Suppressor macrophage treated with lipopolysaccharide for 4 hours (primary cell): Measurements from ENCODE around the gene GDNF.
"Not testable (repeated sequence)": the region's sequence is repeated elsewhere in the genome, so short reads cannot be mapped to it uniquely, and the experiment has no call there.

Experiments used
- DNase-seq: peaks from one replicate; pipeline ENCODE4 v3.0.0-alpha.2; 2020

Gene GDNF

DNA sequence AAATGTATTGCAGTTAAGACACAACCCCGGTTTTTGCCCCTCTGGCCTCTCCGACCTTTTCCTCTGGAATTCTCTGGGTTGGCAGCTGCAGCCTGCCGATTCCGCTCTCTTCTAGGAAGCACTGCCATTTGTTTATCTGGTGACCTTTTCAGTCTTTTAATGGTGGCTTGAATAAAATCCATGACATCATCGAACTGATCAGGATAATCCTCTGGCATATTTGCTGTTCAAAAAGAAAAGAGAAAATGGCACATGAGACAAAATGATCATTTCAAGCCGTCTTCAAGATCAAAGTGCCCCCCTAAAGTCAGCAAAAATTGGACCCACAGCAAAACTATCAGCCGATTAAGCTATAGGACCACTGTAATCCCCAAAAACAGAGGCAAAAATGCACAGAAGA lies 23.9 kb downstream of the GDNF start:
- DNase-seq, result no peak

- DNase-seq, result no peak
Observed at GRCh38 chr5:37814699-37815098, 25.1 kb downstream of the GDNF start.

DNA sequence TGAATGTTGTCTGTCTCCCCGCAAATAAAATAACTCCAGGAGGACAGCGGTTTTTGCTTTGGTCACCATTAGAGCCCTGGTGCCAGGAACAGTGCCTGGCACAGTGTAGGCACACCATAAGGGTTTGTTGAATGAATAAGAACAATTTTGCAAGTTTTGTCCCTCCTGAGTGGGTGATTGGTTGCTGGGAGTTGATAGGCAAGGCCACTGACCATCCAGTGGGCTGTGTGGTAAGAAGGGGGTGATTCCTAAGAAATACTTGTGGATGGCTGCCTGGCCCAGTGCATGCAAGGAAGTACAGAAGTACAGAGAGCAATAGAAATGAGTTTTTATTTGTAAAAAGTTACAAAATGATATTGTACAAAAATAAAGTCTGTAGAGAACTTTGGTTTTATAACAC lies 27.5 kb downstream of the GDNF start:
- no peak for DNase-seq

DNA sequence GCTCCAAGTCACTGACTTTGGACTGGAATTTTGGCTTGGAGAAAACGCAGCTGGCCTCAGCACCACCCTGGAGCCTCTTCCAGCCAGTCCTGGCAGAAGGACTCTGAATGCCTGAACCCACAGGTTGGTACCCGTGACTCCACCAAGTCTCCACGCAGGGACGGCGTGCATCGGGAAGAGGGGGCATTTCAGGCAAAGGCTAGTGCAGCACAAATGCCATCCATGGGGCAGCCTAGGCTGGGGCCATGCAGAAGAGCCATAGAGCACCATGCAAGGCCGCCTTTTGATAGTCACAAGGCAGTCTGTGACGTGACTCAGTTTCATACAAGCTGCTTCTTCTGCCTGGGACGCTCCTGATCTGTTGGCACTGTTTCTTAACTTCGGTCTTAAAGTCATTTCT lies 28.0 kb downstream of the GDNF start:
- no peak for DNase-seq

GRCh38 chr5:37810311-37810710 lies 29.5 kb downstream of the GDNF start:
- no peak for DNase-seq

DNA sequence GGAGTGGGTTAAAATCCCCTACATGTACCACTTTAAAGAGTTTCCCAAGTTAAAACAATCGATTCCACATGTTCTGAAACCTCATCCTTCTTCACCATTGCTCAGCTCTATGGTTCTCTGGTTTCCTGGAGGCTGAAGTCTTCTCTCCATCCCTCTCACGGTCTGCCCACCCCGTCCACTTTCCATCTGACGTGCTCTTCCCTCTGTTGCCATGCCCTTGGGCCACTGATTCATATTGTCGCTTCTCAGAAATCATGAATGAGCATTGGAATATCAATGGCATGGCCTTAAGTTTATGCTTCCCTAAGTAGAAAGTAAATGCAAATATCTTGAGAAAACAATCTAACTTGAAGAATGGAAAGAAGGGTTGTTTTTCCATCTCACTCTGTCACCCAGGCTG lies 30.9 kb downstream of the GDNF start:
- DNase-seq, result no peak

DNA sequence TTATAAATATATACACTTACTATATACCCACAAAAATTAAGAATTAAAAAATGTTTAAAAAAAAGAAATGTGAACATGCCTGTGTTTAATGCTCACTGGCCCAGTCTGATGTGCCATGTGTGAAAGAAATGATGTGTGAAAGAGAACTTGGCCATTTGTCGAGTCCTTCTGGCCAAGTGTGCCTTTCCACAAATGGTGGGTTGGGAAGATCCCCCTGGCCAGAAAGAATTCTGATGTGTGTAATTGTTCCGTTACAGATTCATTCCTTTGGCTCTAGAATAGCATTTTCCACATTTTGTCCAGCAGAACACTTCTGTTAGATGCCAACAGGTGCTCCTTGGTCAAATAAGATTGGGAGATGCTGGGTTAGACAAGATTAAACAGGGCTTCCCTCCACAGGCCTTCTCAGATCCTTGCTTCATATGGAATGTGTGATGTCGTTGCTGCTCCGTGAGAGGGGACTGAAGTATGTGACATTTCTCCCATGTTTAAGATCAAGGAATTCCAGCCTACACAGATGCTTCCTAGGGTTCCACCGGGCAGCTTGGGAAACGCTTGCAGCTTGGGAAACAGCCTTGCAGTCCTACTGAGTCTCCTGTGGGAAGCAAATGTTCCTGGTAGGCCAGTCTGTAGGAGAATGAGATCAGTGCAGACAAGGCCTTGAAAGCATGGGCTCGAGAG lies 32.1 kb downstream of the GDNF start:
- no peak for DNase-seq

GRCh38 chr5:37807015-37807414 lies 32.8 kb downstream of the GDNF start:
- DNase-seq, result no peak

DNA sequence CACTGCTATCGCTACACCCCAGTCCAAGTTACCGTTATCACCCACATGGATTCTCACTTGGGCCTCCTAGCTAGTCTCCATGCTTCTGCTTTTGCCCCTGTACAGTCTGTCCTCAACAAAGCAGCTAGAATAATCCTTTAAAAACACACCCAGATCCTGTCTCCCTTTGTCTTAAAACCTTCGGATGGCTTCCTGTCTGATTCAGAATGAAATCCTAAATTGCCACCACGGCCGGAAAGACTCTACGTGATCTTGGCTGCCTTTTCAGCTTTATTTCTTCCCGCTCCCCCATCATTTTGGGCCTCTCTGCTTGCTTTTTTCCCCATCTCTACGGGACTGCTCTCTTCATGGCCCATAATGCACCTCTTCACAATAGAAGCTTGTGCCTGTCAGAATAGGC lies 33.4 kb downstream of the GDNF start:
- no peak for DNase-seq

DNA sequence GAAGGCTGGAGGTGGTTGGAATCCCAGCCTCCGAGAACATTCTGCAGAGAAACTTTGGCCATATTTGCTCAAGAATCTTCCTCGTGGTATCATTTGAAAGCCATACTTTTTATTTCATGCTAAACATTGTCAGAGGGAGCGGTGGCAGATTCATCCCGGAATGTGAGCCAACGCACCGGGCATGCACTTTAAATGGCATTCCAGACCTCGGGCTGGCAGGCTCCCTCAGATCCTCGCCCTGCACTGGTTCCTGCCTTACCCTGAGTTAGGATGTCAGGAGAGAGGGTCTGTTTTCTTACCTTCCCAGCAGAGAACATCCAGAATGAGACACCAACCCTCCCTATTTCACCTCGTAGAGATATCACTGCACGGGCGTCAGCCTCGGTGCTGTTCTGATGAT lies 33.8 kb downstream of the GDNF start:
- DNase-seq, result no peak

DNA sequence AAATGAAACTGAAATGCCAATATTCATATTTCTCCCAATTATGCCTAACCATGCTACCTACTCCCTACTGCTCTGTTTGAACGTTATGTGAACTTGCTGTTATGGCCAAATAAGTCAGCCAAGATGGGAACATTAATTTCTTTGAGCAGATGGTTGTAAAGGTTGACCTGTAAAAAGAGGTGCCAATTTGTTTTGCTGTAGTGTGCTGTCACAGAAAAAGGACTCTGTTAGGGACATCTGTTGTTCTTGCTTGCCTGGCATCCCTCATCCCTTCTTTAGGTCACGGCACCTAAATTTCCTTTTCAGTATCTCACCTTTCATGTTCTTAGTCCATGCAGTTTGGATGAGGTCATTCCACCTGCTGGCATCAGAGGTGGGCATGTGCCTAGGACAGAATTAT lies 35.4 kb downstream of the GDNF start:
- DNase-seq, result no peak

DNA sequence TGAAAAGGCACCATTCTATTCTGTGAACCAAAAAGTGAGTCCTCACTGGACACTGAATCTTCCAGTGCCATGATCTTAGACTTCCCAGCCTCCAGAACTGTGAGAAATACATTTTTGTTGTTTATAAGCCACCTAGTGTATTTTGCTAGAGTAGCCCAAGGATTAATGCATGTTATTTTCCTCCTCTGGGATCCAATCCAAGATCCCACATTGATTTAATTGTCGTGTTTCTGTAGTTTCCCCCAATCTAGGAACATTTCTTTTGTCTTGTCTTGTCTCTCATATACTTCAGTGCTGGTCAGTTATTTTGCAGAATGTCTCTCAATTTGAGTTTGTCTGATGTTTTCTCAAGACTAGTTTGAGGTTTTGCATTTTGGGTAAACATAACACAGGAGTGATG lies 36.4 kb downstream of the GDNF start:
- no peak for DNase-seq

DNA sequence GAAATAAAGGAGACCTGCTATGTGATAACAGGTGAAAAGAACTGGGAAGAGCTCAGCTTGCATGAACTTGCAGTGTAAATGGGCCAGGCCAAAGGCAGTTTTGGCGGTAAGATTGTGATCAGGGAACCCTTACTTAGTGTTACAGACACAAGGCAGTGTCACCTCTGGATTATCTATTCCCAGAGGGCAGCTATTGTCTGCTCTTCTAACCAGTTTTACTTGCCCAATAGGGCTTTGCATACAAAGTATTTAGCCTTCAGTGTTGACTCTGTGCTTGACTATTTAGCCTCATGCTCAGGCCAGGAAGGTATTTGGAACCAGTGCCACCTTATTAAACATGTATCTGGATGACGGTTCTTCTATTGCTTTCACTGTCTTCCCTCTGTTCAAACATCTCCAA lies 38.3 kb downstream of the GDNF start:
- DNase-seq, result no peak

GRCh38 chr5:37799865-37800421 lies 39.9 kb downstream of the GDNF start:
- no peak for DNase-seq

DNA sequence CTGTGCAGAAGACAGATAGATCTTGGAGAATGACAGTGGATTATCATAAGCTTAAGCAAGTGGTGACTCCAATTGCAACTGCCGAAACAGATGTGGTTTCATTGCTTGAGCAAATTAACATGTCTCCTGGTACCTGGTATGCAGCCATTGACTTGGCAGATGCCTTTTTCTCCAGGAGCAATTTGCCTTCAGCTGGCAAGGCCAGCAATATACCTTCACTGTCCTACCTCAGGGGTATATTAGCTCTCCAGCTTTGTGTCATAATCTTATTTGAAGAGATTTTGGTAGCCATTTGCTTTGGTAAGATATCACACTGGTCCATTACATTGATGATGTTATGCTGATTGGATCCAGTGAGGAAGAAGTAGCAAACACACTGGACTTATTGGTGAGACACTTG lies 43.4 kb downstream of the GDNF start:
- DNase-seq, result not testable (repeated sequence)

- not testable (repeated sequence) for DNase-seq
Observed at GRCh38 chr5:37795292-37795691, 44.5 kb downstream of the GDNF start.

GRCh38 chr5:37792975-37793631 lies 46.7 kb downstream of the GDNF start:
- peak; percentile 47 for DNase-seq

GRCh38 chr5:37791321-37791720 lies 48.5 kb downstream of the GDNF start:
- DNase-seq, result no peak

GRCh38 chr5:37789991-37790390 lies 49.9 kb downstream of the GDNF start:
- DNase-seq, result no peak

DNA sequence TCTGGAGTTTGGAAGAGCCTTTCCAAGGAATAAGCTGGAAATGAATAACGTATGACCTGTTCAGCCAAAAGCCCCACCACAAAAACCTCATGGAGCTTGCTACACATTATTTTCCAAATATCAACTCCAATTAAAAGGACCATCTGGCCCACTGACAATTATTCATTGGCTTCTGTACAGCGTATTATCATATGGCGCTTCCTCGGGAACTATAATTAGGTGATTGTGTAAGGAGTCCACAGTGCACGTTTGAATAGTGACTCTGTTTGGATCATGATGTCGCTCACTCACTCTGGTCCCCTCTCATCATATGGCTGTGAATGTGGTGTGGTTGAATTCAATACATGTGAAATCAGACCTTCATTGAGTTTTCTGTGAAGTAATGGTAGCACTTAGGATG lies 52.1 kb downstream of the GDNF start:
- DNase-seq, result no peak

DNA sequence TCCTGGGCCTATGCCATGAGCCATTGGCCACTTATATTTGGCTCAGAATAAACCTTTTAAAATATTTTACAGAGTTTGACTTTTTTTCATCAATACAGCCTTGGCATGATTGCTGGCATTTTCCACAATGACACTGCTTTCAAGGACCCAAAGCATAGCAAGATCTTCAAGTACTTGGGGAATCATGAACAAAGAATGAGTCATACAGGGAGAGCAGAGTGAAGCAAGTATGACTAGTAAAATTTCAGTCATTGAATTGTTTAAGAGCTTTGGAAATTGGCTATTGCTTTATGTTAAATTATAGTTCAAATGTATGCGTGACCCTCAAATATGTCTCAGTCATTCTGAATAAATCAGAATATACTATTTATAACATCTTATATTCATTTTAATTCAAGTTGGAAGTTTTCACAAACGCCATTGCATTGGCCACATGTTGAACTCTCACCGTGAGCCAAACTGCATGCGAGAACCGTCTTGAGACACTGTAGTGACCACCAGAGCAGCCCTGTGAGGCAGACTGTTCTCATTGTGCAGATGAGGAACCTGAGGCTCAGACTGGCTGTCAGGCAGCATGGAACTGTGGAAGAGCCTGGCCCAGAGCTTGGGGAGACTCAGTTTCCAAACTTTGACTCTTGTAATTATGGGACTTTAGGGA lies 52.9 kb downstream of the GDNF start:
- peak; percentile 19 for DNase-seq

DNA sequence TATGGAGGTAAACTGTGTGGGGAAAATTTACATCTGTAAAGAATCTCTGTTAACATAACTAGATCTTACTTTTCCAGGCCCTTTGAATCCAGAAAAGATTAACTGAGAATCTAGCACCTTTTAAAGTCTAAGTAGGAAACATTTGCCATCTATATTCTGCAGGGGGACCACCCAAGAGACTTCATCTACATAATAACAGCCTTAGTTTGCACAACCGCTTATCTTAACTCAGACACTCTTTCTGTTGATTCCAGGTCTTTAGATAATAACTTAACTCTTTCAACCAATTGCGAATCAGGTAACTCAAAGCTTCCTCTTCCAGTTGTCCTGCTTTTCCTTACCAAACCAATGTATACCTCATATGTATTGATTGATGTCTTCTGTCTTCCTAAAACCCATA lies 53.4 kb downstream of the GDNF start:
- no peak for DNase-seq

GRCh38 chr5:37781409-37781808 lies 58.4 kb downstream of the GDNF start:
- not testable (repeated sequence) for DNase-seq
